Ovary (tissue), 3 donors: ENCODE measurements around the gene PAFAH1B2.

Experiments used
- POLR2A ChIP-seq: fragments of 450-650 bp; IDR thresholded peaks from one replicate; pipeline ENCODE4 v1.6.1; 2017; ENCODE audit warnings: antibody characterized with exemption, mild to moderate bottlenecking, moderate library complexity
- TF ChIP-seq, protein P1 (sequence below), 3 donors: fragments of 450-650 bp in 2 of 3; fragments of 200-600 bp in 1 of 3; IDR thresholded peaks; one replicate each; pipeline versions ENCODE4 v1.5.1 to v1.8.0; 2016 to 2022; ENCODE audit warnings: antibody characterized with exemption in 3 of 3, mild to moderate bottlenecking in 1 of 3
- donor health status: DM: no; HTN: no; CAD: no.

DNA sequence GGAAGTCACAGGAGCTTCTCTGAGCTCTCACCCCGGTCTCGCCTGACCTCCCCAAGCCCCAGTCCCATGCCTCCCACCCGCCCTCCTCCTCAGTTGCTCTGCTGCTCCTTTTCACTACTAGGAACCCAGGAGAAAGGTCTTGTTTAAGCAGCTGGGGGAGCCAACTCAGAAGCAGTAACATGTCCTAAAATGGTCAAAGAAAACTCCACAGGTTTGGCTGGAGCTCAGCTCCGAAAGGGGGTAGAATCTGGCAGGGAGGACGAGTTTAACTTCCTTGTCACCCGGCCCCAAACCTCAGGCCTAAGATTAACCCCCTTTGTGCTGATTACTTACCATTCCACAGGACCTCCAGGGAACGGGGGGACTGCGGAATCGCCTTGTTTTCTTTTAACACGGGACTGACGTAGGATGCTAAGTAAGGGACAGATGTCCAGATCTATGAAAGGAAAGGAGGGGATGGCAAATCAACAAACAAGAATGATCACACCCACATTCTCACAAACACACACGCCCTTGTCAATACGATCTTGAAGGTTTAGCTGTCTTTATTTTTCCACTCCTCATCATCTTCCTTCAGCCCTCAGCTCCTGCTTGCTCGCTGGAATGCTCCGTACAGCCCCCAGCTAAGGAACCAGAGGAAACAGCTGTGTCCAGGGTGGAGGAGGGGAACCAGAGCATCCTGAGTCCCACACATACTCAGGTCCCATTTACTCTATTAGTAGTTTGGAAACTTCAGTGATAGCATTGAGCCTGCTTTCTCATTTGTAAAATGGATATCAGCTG lies 74.2 kb downstream of the PAFAH1B2 start:
- no peak for TF ChIP-seq POLR2A
- TF ChIP-seq, protein P1, sequence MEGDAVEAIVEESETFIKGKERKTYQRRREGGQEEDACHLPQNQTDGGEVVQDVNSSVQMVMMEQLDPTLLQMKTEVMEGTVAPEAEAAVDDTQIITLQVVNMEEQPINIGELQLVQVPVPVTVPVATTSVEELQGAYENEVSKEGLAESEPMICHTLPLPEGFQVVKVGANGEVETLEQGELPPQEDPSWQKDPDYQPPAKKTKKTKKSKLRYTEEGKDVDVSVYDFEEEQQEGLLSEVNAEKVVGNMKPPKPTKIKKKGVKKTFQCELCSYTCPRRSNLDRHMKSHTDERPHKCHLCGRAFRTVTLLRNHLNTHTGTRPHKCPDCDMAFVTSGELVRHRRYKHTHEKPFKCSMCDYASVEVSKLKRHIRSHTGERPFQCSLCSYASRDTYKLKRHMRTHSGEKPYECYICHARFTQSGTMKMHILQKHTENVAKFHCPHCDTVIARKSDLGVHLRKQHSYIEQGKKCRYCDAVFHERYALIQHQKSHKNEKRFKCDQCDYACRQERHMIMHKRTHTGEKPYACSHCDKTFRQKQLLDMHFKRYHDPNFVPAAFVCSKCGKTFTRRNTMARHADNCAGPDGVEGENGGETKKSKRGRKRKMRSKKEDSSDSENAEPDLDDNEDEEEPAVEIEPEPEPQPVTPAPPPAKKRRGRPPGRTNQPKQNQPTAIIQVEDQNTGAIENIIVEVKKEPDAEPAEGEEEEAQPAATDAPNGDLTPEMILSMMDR (IDR thresholded peaks at IDR 0.05) = no peak
